ENCODE results near the gene FSCN2.

DNA sequence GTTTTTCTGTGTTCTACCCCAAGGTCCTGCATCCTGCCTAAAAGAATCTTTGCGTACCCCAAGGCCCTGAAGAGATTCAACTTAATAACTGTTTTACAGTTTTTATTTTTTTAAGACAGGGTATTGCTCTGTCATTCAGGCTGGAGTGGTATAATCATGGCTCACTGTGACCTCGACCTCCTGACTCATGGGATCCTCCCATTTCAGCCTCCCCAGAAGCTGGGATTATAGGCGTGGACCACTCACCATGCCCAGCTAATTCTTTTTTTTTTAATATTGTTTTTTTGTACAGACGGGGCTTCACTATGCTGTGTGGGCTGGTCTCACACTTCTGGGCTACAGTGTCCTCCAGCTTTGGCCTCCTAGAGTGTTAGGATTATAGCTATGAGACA, 33.3 kb downstream of the FSCN2 start:
- no peak for TF ChIP-seq CTCF (IDR thresholded peaks at IDR 0.05)
- TF ChIP-seq POLR2A (IDR thresholded peaks at IDR 0.05) = no peak
